Esophagus muscularis mucosa (tissue), 4 donors: Measurements from ENCODE around the gene MISP3.

Experiments used
- EP300 ChIP-seq: sonication (generic); formaldehyde crosslinking; IDR thresholded peaks from one replicate; pipeline ENCODE4 v1.6.1; 2017; ENCODE audit warnings: antibody characterized with exemption
- POLR2A ChIP-seq: fragments of 450-650 bp; IDR thresholded peaks from one replicate; pipeline ENCODE4 v1.6.1; 2017; ENCODE audit warnings: antibody characterized with exemption, moderate library complexity, mild to moderate bottlenecking, low read depth
- POLR2AphosphoS5 ChIP-seq, 2 donors: sonication (generic); formaldehyde crosslinking; IDR thresholded peaks; one replicate each; pipeline ENCODE4 v1.6.1; 2017; ENCODE audit warnings: antibody characterized with exemption in 2 of 2
- TF ChIP-seq, protein P1 (sequence below), 3 experiments: fragments of 200-600 bp in 2 of 3; fragments of 450-650 bp in 1 of 3; sonication (generic) in 2 of 3; IDR thresholded peaks; one replicate each; pipeline ENCODE4 v1.5.1; 2017 to 2019; ENCODE audit warnings: antibody characterized with exemption in 3 of 3, mild to moderate bottlenecking in 2 of 3, moderate library complexity in 1 of 3

DNA sequence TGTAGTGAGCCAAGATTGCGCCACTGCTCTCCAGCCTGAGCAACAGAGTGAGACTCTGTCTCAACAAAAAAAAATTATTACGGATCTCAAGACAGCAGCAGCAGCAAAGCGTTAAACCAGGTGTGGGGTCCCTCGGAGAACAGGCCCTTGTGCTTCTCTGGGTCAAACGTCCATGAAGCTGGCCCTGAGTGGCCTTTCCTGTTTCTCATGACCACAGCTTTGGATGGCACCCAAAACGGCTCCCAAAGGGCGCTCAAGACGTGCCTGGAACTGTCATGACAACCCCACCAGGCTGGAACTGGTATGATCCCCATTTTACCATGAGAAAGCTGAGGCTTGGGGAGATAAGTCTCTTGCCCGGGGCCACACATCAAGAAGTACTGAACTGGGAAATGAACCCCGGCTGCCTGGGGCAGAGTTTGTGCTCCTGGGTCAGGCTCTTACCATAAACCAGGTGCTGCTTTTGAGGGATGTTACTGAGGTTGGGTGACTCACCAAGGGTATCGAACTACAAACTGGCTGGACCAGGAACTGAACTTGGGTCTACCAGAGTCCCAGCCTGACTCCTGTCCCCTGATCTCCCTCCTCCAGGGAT, 29.6 kb downstream of the MISP3 start:
- TF ChIP-seq, protein P1, sequence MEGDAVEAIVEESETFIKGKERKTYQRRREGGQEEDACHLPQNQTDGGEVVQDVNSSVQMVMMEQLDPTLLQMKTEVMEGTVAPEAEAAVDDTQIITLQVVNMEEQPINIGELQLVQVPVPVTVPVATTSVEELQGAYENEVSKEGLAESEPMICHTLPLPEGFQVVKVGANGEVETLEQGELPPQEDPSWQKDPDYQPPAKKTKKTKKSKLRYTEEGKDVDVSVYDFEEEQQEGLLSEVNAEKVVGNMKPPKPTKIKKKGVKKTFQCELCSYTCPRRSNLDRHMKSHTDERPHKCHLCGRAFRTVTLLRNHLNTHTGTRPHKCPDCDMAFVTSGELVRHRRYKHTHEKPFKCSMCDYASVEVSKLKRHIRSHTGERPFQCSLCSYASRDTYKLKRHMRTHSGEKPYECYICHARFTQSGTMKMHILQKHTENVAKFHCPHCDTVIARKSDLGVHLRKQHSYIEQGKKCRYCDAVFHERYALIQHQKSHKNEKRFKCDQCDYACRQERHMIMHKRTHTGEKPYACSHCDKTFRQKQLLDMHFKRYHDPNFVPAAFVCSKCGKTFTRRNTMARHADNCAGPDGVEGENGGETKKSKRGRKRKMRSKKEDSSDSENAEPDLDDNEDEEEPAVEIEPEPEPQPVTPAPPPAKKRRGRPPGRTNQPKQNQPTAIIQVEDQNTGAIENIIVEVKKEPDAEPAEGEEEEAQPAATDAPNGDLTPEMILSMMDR (IDR thresholded peaks at IDR 0.05): no peak
- TF ChIP-seq POLR2A (no peak), POLR2AphosphoS5 (IDR thresholded peaks at IDR 0.05) (no peak), EP300 (no peak)
